Activated naive CD4-positive, alpha-beta T cell treated with anti-CD3 and anti-CD28 coated beads, Interleukin-2, amount 50 U/mL, for 72 hours (primary cell): ENCODE measurements around the gene CROCC2. TPM values are rescaled to one million over a fixed set of nuclear protein-coding genes. Genes with fewer than 3 reads are reported as not detected.

Source experiments
- ATAC-seq, 2 donors: fragments of 150-1000 bp; cut with Tn5 transposase; 2 replicates each; pipeline ENCODE4 v1.10.0; 2021; ENCODE audit warnings: mild to moderate bottlenecking in 2 of 2, moderate library complexity in 2 of 2
- DNase-seq, 2 donors: peaks; one replicate each; pipeline ENCODE4 v3.0.0; 2021 to 2022; ENCODE audit warnings: low spot score in 2 of 2
- H3K27ac Mint-ChIP-seq, 2 donors: one replicate each; pipeline ENCODE4 v1.8.0; 2022; ENCODE audit warnings: mild to moderate bottlenecking in 2 of 2, mixed read lengths in 2 of 2
- H3K36me3 Mint-ChIP-seq, 2 donors: one replicate each; pipeline ENCODE4 v1.8.0; 2022; ENCODE audit warnings: mixed read lengths in 2 of 2
- H3K9me3 Mint-ChIP-seq, 2 donors: one replicate each; pipeline ENCODE4 v1.8.0; 2022; ENCODE audit warnings: mixed read lengths in 2 of 2
- total RNA-seq, 2 donors: library from RNA; stranded (reverse); gene quantifications; one replicate each; pipeline ENCODE4 v1.2.3, GENCODE V29; 2022

Gene CROCC2
- total RNA-seq, 2 donors from 2014 or later, result not detected

DNA sequence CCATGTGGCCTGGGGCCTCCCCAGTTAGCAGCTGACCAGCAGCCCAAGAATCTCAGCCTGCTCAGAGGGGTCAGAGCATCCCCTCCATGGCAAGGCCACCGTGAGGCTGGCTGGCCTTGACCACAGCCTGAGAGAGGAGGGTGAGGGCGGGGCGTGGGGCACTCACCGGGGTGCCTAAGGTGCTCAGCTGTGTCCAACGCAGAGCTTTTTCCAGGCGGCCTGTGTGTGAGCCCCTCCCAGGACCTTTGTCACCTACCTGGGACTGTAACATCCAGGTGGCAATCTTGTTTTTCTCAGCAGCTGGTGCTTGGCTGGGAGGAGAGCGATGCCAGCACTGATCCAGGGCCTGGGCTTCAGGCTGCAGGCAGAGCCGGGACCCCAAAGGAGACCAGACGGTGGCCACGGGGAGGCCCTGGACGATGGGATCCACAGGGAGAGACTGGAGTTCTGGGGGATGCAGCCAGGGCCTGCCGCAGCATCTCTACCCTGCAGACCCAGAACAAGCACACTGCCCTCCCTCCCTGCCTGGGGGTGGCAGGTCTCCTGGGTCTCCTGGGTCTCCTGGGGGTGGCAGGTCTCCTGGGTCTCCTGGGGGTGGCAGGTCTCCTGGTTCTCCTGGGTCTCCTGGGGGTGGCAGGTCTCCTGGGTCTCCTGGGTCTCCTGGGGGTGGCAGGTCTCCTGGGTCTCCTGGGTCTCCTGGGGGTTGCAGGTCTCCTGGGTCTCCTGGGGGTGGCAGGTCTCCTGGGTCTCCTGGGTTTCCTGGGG lies 104.6 kb downstream of the CROCC2 start:
- Mint-ChIP-seq H3K27ac (peak overlapping the region in 1 of 2 donors; percentile 67), H3K36me3 (peaks cover 3 to 7% of the 10 kb centered on the region in 2 donors), H3K9me3 (peaks cover 6% of the 10 kb centered on the region in 2 donors)
- no peak for DNase-seq
- peak in 1 of 2 donors; percentile 11 for ATAC-seq

DNA sequence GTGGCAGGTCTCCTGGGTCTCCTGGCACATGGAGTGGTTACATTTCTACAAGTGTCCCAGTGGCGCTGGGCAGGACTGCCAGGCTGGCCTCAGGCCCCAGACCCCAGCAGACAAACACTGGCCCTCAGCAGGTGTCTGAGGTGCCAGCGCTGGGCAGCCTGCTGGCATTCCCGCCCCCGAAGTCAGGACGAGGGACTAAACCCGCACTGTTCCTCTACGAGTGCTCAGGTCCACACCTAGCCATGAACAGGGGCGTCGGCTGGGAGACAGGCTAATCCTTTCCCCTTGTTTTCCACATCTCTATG lies 105.1 kb downstream of the CROCC2 start:
- ATAC-seq (no peak), DNase-seq (peak in 1 of 2 donors; percentile 30)
- Mint-ChIP-seq H3K9me3 (peaks cover under 1 to 1% of the 10 kb centered on the region in 2 donors), H3K36me3 (peaks cover 0 to 1% of the 10 kb centered on the region in 2 donors), H3K27ac (no peak overlapping the region)

DNA sequence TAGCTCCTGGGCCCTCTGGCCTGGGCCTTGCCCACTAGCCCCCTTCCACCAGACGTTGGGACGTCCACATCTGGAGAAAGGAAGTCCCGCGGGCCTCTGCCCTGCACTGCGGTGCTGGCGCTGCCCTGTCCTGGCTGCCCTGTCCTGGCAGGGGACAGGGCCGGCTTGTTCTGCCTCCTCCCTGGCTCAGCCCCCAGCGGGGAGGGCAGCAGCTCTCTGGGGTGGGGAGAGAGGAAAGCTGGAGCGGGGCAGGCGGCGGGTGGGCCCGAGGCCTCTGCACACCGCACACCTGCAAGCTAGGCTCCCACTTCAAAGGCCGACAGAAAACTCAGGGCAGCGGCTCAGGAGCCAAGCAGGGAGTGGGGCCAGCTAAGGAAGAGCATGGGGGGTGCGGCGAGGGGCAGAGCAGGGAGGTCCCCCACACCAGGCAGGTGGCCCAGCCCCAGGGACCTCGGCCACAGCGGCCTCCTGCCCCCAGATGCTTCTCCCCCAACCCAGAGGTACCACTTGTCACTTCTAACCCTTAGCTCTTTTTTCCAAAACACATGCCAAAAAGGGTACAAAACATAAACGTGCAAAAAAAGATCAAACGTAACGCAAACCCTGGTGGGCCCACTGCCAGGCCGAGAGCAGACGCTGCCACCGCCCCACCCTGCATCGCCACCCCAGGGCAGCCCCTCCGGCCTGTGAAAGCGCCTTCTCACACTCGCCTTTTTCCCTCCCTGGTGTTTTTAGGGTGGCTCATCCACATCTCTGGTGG lies 105.8 kb downstream of the CROCC2 start:
- ATAC-seq (peak in 1 of 2 donors; percentile 37), DNase-seq (peak in 1 of 2 donors; percentile 50)
- no peaks in the 10 kb centered on the region for H3K36me3 Mint-ChIP-seq

DNA sequence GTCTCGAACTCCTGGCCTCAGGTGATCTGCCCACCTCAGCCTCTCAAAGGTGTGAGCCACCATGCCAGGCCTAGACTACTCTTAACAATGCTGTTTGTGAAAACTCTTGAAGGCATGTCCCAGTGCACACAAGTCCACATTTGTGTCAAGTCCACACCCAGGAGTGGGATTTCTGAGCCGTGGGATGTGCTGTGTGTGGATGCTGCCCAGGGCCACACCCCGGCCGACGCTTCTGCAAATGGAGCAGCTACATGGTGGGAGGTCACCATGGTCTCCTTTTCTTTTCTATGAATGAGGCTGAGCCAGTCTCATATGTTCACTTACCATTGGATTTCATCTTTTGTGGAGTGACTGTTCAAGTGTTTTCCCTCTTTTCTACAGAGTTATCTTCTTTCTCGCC lies 108.1 kb downstream of the CROCC2 start:
- DNase-seq, result peak in 1 of 2 donors; percentile 28

More for the DNA sequence above, 105.8 kb downstream of the CROCC2 start:
- H3K9me3 Mint-ChIP-seq, result no peaks in the 10 kb centered on the region
- H3K27ac Mint-ChIP-seq, result peak overlapping the region in 1 of 2 donors; percentile 15

DNA sequence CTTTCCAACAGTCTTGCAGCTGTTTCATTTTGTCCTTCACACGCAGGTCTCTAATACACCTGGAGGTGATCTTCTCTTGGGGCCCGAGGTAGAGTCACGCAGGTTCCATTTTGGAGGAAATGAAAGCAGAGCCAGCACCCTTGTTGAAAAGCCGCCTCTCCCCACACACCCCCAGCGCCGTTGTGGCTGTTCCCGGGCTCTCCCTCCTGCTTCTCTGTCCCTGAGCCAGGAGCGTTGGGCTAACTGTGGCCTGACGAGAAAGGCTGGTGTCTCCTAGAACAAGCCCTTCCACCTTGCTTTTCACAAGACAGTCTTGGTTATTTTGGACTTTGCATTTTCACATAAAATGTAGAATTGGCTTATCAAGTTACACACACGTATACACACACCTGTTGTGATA lies 108.6 kb downstream of the CROCC2 start:
- DNase-seq (peak in 1 of 2 donors; percentile 25), ATAC-seq (no peak)
- Mint-ChIP-seq H3K9me3 (no peaks in the 10 kb centered on the region), H3K27ac (no peak overlapping the region), H3K36me3 (no peaks in the 10 kb centered on the region)

More for the DNA sequence above, 108.1 kb downstream of the CROCC2 start:
- no peaks in the 10 kb centered on the region for H3K9me3 Mint-ChIP-seq
- no peak overlapping the region for H3K27ac Mint-ChIP-seq
- H3K36me3 Mint-ChIP-seq, result no peaks in the 10 kb centered on the region
- no peak for ATAC-seq

DNA sequence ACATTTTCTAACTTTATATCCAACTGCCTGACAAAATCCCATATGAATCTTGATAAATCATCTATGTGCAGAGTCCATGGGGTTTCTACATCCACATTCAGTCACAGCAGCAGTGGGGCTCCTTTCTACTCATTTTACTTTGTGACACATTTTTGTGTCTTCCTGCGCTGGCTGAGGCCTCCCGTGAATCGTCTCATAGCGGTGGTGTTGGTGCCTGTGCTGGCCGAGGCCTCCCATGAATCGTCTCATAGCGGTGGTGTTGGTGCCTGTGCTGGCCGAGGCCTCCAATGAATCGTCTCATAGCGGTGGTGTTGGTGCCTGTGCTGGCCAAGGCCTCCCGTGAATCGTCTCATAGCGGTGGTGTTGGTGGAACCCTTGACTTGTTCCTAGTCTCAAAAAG lies 109.3 kb downstream of the CROCC2 start:
- ATAC-seq (no peak), DNase-seq (peak in 1 of 2 donors; percentile 23)
- Mint-ChIP-seq H3K36me3 (no peaks in the 10 kb centered on the region), H3K27ac (no peak overlapping the region), H3K9me3 (no peaks in the 10 kb centered on the region)

DNA sequence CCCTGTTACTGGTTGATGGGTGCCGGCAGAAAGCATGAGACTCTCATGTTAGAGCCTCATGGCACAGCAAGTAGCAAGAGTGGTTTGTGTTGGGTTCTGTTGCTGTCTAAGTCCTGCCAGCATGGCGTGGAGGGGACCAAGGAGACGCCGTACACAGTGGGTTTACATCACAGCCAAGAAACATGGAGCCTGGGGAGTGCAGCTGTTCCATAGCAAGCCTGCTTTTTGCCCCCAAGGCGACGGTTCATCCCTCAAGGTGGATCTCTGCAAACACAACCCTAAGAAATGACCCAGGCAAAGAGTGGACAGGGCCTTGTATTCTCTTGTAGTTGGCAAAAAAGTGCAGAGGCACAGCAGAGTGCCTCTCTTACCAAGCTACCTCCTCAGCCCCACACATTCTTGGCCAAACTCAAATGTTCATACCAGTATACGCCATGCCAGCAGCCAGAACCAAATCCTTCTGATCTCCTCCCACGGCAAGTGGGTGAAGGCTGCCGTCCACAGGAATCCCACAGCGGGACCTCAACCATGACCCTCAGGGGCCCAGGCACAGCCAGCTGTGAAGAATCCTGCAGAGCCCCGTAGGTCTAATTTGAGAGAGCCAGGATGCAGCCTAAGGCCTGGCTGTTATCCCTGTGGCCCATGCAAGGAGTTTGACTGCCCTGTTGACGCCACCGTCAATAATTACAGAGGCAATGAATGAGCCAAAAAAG lies 111.2 kb downstream of the CROCC2 start:
- Mint-ChIP-seq H3K9me3 (peaks cover 2% of the 10 kb centered on the region in 2 donors), H3K27ac (no peak overlapping the region), H3K36me3 (no peaks in the 10 kb centered on the region)
- DNase-seq (peak in 1 of 2 donors; percentile 23), ATAC-seq (no peak)

DNA sequence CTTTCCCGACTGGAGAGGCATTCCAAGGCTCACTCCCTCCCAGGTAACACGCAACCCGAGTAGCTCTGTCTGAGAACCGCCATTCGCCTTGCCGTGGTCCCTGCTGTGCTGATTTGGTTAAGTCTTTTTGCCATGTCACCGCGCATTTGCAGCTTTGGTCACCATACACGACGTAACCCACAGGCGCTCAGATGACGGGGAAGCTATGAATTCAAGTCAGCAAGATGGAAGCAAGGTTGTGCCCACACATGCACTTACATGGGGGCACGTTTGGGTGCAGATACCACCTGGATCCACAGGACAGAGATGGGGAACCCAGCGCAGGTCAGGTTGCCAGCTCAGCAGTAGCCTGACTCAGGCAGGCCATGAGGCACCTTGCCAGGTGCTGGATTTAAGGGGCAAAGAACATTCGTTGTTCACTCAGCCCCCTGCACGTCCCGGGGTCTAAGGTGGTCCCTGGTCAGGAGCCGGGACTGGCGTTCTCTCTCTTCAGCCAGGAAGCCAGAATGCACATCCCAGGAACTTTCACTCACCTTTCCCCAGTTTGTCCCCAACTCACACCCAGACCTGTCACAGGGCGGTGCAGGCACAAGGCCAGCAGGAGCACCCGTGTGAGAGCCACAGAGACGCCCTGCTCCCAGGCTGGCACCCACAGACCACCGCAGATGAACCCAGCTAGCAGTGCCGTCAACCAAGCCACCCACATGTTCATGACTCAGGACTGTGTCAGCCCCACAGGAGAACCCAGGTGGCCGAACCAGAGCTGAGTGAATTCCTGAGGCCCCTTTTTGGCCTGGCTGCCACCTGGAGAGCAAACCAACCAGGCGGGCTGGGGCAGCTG lies 112.1 kb downstream of the CROCC2 start:
- no peak overlapping the region for H3K27ac Mint-ChIP-seq
- ATAC-seq (no peak), DNase-seq (peak in 1 of 2 donors; percentile 42)
- no peaks in the 10 kb centered on the region for H3K36me3 Mint-ChIP-seq
- H3K9me3 Mint-ChIP-seq, result peaks cover 4 to 6% of the 10 kb centered on the region in 2 donors

DNA sequence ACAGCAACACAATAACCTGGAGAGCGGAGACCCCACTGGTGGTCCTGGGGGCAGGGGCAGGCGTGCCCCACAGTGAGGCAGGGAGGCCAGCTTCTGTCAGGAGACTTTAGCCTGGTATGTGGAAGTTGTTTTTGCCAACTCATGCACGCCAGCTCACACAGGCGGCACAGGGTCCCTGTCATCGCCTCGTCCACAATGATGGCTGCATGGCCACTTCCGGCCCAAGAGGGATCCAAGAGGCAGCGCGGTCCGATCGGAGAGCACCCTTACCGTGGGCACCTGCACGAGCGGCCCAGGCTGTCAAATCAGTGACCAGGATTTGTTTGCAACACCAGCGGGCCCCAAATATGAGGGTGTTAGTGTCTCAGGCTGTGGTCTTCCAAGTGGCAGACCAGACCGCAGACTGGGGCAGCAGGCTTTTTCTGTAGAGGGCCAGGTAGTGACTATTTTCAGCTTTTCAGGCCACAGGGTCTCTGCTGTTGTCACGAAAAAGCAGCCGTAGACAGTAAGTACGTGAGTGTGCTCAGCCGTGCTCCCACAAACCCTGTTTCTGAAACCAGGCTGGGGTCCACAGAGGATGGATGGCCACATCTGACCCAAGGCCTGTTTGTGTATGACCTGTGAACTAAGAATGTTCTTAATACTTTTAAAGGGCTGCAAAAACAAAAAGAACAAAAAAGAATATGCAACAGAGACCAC lies 113.5 kb downstream of the CROCC2 start:
- Mint-ChIP-seq H3K27ac (no peak overlapping the region), H3K36me3 (no peaks in the 10 kb centered on the region), H3K9me3 (peaks cover 4 to 6% of the 10 kb centered on the region in 2 donors)
- DNase-seq (no peak), ATAC-seq (no peak)

DNA sequence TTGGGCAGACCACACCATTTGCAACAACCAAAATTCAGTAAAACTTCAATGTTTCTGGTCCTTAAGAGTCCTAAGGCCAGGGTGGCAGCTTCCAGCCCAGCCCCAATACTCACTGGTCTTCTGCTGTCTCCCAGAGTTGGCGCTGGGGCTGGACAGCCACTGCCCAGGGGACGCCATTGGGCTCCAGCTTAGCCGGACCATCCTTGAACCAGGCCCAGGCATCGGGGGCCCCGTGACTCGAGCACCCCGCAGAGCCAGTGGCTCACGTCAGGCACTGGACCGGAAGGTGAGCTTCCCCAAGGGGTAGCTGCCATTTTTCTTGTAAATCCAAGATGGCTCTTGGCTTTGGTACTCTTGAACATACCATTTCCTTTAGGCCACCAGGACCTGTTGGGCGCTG lies 114.1 kb downstream of the CROCC2 start:
- H3K36me3 Mint-ChIP-seq, result peaks cover 0 to 4% of the 10 kb centered on the region in 2 donors
- ATAC-seq (no peak), DNase-seq (no peak)
- H3K27ac Mint-ChIP-seq, result no peak overlapping the region
- H3K9me3 Mint-ChIP-seq, result peaks cover 4 to 8% of the 10 kb centered on the region in 2 donors

DNA sequence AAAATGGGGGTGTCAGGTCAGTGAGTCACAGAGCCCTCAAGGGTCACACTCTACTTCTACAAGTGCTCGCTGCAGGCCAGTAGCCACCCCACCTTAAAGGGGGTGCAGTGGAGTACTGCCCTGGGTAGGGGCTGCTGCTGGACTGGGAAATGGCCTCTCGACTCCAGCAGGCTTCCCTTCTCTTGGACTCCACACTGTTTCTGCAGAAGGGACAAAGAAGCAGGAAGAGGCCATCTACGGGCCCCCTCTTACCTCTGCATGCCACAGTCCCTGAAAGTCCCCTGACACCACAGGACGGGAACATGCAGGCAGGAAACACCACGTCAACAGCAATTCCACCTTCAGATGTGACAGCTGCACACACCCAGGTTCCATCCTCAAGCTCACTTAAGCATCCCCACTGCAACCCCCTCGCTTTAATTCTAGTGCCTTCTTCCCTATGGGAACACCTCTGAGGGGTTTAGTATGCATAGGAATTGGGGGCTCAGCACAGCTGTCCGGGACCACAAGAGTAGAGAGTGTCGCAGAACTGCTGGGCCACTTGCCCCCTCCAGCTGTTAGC lies 114.6 kb downstream of the CROCC2 start:
- no peak overlapping the region for H3K27ac Mint-ChIP-seq
- ATAC-seq (no peak), DNase-seq (no peak)
- peaks cover 9 to 13% of the 10 kb centered on the region in 2 donors for H3K9me3 Mint-ChIP-seq
- H3K36me3 Mint-ChIP-seq, result peaks cover 0 to 9% of the 10 kb centered on the region in 2 donors

DNA sequence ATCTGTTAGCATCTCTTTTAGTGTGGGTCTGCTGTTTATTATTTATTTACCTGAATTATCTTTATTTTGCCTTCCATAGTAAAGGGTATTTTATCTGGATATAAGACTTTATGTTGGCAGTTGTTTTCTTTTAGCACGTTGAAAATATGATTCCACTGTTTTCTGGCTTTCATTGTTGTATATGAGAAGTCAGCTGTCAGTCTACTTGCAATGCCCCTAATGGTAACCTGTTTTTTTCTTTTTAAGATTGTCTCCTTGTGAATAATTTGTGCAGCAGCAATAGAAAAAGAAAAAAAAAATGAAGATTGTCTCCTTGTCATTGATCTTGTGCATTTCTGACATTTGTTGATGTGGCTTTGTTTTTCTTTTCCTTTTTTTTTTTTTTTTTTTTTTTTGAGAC lies 119.5 kb downstream of the CROCC2 start:
- H3K27ac Mint-ChIP-seq, result no peak overlapping the region
- H3K9me3 Mint-ChIP-seq, result peaks cover 17 to 22% of the 10 kb centered on the region in 2 donors
- no peak for ATAC-seq
- peaks cover 12 to 21% of the 10 kb centered on the region in 2 donors for H3K36me3 Mint-ChIP-seq
- DNase-seq, result no peak

DNA sequence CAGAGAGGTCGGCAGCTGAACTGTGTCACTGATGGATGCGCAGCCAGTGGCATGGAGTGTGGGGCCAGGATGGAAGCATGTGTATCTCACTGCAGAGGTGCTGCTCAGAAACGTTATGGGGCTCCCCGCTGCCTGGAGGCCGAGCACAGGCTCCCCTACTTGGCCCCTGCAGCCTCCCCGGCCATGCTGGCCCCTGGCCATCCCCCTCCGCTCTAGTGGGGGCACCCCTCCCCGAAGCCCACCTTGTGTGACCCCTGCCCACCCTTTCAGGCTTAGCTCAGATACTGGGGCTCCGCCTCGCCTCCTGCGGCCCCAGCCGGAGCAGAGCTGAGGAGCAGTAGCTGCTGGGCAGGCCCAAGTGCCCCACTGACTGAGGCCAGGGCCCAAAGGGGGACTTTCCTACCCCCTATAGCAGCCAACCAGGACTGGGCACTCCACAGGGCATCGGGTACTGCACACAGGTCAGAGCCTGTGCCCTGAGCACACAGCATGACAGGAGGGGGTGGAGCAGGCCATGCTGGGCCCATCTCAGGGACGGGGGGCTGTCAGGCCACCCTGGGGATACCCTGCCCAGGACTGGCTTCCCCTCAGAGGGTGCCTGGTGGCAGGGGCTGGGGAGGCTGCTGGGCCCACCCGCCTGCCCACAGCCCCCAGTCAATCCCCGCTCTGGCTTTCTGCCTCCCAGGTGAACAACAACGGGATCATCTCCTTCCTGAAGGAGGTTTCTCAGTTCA lies 123.6 kb downstream of the CROCC2 start:
- ATAC-seq, result no peak
- no peak overlapping the region for H3K27ac Mint-ChIP-seq
- H3K9me3 Mint-ChIP-seq, result peaks cover 13 to 16% of the 10 kb centered on the region in 2 donors
- peaks cover 12 to 21% of the 10 kb centered on the region in 2 donors for H3K36me3 Mint-ChIP-seq
- no peak for DNase-seq

DNA sequence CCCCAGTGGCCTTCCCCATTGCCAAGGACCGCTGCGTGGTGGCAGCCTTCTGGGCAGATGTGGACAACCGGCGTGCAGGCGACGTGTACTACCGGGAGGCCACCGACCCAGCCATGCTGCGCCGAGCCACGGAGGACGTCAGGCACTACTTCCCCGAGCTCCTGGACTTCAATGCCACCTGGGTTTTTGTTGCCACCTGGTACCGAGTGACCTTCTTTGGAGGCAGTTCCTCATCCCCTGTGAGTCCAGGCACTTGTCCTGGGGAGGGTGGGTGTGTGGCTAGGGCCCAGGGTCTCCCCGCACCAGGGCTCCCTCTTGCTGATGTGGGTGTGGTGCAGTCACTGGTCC lies 124.2 kb downstream of the CROCC2 start:
- Mint-ChIP-seq H3K27ac (no peak overlapping the region), H3K36me3 (peaks cover 12 to 16% of the 10 kb centered on the region in 2 donors), H3K9me3 (peaks cover 13% of the 10 kb centered on the region in 2 donors)
- no peak for ATAC-seq
- DNase-seq, result no peak

DNA sequence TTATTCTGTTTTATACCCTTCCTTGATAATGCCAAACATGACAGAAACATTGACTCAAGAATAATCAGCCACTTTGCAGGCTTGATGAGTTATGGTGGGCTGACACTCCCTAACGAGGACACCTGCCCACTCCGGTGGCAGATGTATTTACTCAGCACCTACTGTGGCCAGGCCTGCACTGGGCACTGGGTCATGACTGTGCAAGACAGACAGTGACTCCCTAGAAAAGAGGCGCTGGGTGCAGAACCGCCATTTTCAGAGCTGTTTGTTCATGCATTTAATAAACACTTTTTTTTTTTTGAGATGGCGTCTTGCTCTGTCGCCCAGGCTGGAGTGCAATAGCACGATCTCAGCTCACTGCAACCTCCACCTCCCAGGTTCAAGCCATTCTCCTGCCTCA lies 124.7 kb downstream of the CROCC2 start:
- Mint-ChIP-seq H3K9me3 (peaks cover 9% of the 10 kb centered on the region in 2 donors), H3K36me3 (peaks cover 11 to 12% of the 10 kb centered on the region in 2 donors), H3K27ac (no peak overlapping the region)
- DNase-seq (no peak), ATAC-seq (no peak)
